H9 (cell line): ENCODE results near the gene DDX4. TPM values are rescaled to one million over a fixed set of nuclear protein-coding genes. Genes with fewer than 3 reads are reported as not detected.

Source experiments
- DNase-seq: peaks from one replicate; pipeline ENCODE4 v3.0.0-alpha.2; 2017
- H2AFZ ChIP-seq: one replicate; pipeline ENCODE4 v1.6.1; 2013; ENCODE audit warnings: mild to moderate bottlenecking, low read length, control low read depth, moderate library complexity
- H2AK5ac ChIP-seq: 2 replicates; pipeline ENCODE4 v1.6.1; 2013; ENCODE audit warnings: low read length, control low read depth, mixed read lengths; ENCODE audit not compliant: insufficient read length
- H2BK120ac ChIP-seq: one replicate; pipeline ENCODE4 v1.6.1; 2013; ENCODE audit warnings: low read depth, mild to moderate bottlenecking, low read length, control low read depth, inconsistent platforms; ENCODE audit not compliant: poor library complexity, severe bottlenecking
- H2BK12ac ChIP-seq: 2 replicates; pipeline ENCODE4 v1.6.1; 2013; ENCODE audit warnings: low read length, control low read depth, mixed read lengths, low read depth; ENCODE audit not compliant: insufficient read length
- H2BK15ac ChIP-seq: 2 replicates; pipeline ENCODE4 v1.6.1; 2013; ENCODE audit warnings: low read depth, low read length, control low read depth
- H2BK20ac ChIP-seq: one replicate; pipeline ENCODE4 v1.6.1; 2013; ENCODE audit warnings: low read depth, mild to moderate bottlenecking, low read length, control low read depth, inconsistent platforms; ENCODE audit not compliant: poor library complexity, severe bottlenecking
- H2BK5ac ChIP-seq: 2 replicates; pipeline ENCODE4 v1.6.1; 2013; ENCODE audit warnings: low read length, control low read depth, mixed read lengths; ENCODE audit not compliant: insufficient read length
- H3K14ac ChIP-seq: 2 replicates; pipeline ENCODE4 v1.6.1; 2013; ENCODE audit warnings: low read length, control low read depth; ENCODE audit not compliant: insufficient read depth
- H3K18ac ChIP-seq: 2 replicates; pipeline ENCODE4 v1.6.1; 2013; ENCODE audit warnings: low read depth, mild to moderate bottlenecking, mixed read lengths, low read length, control low read depth; ENCODE audit not compliant: insufficient read length
- H3K23ac ChIP-seq: 2 replicates; pipeline ENCODE4 v1.6.1; 2013; ENCODE audit warnings: low read length, control low read depth, mixed read lengths, low read depth; ENCODE audit not compliant: insufficient read length
- H3K23me2 ChIP-seq: 2 replicates; pipeline ENCODE4 v1.6.1; 2013; ENCODE audit warnings: low read depth, mild to moderate bottlenecking, mixed read lengths, low read length, control low read depth; ENCODE audit not compliant: insufficient read length, poor library complexity, severe bottlenecking
- H3K27ac ChIP-seq: 2 replicates; pipeline ENCODE4 v1.5.1; 2013; ENCODE audit warnings: low read length, control low read depth, mixed read lengths, low read depth; ENCODE audit not compliant: insufficient read length
- H3K27me3 ChIP-seq: 2 replicates; pipeline ENCODE4 v1.6.1; 2013; ENCODE audit warnings: low read length, control low read depth, inconsistent platforms; ENCODE audit not compliant: insufficient read depth
- H3K4ac ChIP-seq: 2 replicates; pipeline ENCODE4 v1.6.1; 2013; ENCODE audit warnings: low read depth, mild to moderate bottlenecking, control low read depth, inconsistent platforms, low read length, moderate library complexity
- H3K4me1 ChIP-seq: 2 replicates; pipeline ENCODE4 v1.6.1; 2013; ENCODE audit warnings: low read length, control low read depth, inconsistent platforms; ENCODE audit not compliant: insufficient read depth
- H3K4me2 ChIP-seq: 2 replicates; pipeline ENCODE4 v1.6.1; 2013; ENCODE audit warnings: low read length, control low read depth, mixed read lengths; ENCODE audit not compliant: insufficient read length, insufficient read depth
- H3K56ac ChIP-seq: 2 replicates; pipeline ENCODE4 v1.6.1; 2013; ENCODE audit warnings: low read depth, mild to moderate bottlenecking, mixed read lengths, low read length, control low read depth; ENCODE audit not compliant: insufficient read length
- H3K79me1 ChIP-seq: 2 replicates; pipeline ENCODE4 v1.6.1; 2013; ENCODE audit warnings: low read depth, mild to moderate bottlenecking, moderate library complexity, low read length, control low read depth, inconsistent platforms; ENCODE audit not compliant: insufficient read depth, poor library complexity, severe bottlenecking
- H3K79me2 ChIP-seq: 2 replicates; pipeline ENCODE4 v1.6.1; 2013; ENCODE audit warnings: low read length, control low read depth, inconsistent platforms; ENCODE audit not compliant: insufficient read depth
- H3K9ac ChIP-seq: 2 replicates; pipeline ENCODE4 v1.6.1; 2013; ENCODE audit warnings: low read length, control low read depth, mixed read lengths; ENCODE audit not compliant: insufficient read length; ENCODE audit errors: extremely low read depth
- H3K9me3 ChIP-seq: one replicate; pipeline ENCODE4 v1.6.1; 2013; ENCODE audit warnings: low read depth, low read length, inconsistent platforms; ENCODE audit not compliant: control insufficient read depth
- H3T11ph ChIP-seq: one replicate; pipeline ENCODE4 v1.6.1; 2013; ENCODE audit warnings: mild to moderate bottlenecking, low read length, control low read depth, inconsistent platforms
- H4K20me1 ChIP-seq: one replicate; pipeline ENCODE4 v1.6.1; 2013; ENCODE audit not compliant: control insufficient read depth, insufficient read length, insufficient read depth
- H4K5ac ChIP-seq: 2 replicates; pipeline ENCODE4 v1.6.1; 2013; ENCODE audit warnings: low read depth, mild to moderate bottlenecking, mixed read lengths, low read length, control low read depth; ENCODE audit not compliant: insufficient read length
- H4K8ac ChIP-seq: replicated peaks from 2 replicates; pipeline ENCODE4 v1.6.1; 2013; ENCODE audit warnings: low read length, control low read depth, mixed read lengths, low read depth; ENCODE audit not compliant: insufficient read length
- H4K91ac ChIP-seq: 2 replicates; pipeline ENCODE4 v1.6.1; 2013; ENCODE audit warnings: low read depth, mild to moderate bottlenecking, moderate library complexity, mixed read lengths, low read length, control low read depth; ENCODE audit not compliant: insufficient read length
- H3K27ac Mint-ChIP-seq, 3 experiments: 2 replicates in 2 of 3; 3 replicates in 1 of 3; pipeline ENCODE4 v1.8.0; 2020 to 2021; ENCODE audit warnings: mixed read lengths in 3 of 3, mild to moderate bottlenecking in 1 of 3, moderate library complexity in 1 of 3
- H3K27me3 Mint-ChIP-seq: 2 replicates; pipeline ENCODE4 v1.8.0; 2021; ENCODE audit warnings: low read depth, mild to moderate bottlenecking, moderate library complexity, mixed read lengths
- H3K36me3 Mint-ChIP-seq, 3 experiments: 2 replicates in 2 of 3; 3 replicates in 1 of 3; pipeline ENCODE4 v1.8.0; 2020 to 2021; ENCODE audit warnings: low read depth in 3 of 3, mixed read lengths in 3 of 3; ENCODE audit not compliant: insufficient read depth in 1 of 3
- H3K4me1 Mint-ChIP-seq, 2 experiments: 2 replicates each; pipeline ENCODE4 v1.8.0; 2020; ENCODE audit warnings: mixed read lengths in 2 of 2
- H3K4me3 Mint-ChIP-seq, 2 experiments: 2 replicates in 1 of 2; 3 replicates in 1 of 2; pipeline ENCODE4 v1.8.0; 2020 to 2021; ENCODE audit warnings: mild to moderate bottlenecking in 2 of 2, mixed read lengths in 2 of 2, moderate library complexity in 1 of 2
- H3K9me3 Mint-ChIP-seq, 2 experiments: 2 replicates in 1 of 2; 3 replicates in 1 of 2; pipeline ENCODE4 v1.8.0; 2020; ENCODE audit warnings: mild to moderate bottlenecking in 2 of 2, mixed read lengths in 2 of 2, moderate library complexity in 1 of 2
- CTCF ChIP-seq: fragments of 200-600 bp; sonication (generic); conservative IDR thresholded peaks from 3 replicates; pipeline ENCODE4 v1.8.0; 2021; ENCODE audit warnings: antibody characterized with exemption, mild to moderate bottlenecking
- WGBS: extraction: QIAGEN DNeasy Blood & Tissue Kit; methylation state at CpG from one replicate; pipeline ENCODE4 v1.1.7; 2013; ENCODE audit warnings: missing lambda C conversion rate, low lambda C conversion rate, mixed read lengths; ENCODE audit not compliant: insufficient read length; ENCODE audit errors: extremely low coverage; 5-methylcytosine and 5-hydroxymethylcytosine counted together
- total RNA-seq: library from RNA; stranded (reverse); gene quantifications from 2 replicates; pipeline ENCODE4 v1.2.1, GENCODE V29; 2021

The DDX4 gene
- total RNA-seq, 1 experiment from 2014 or later, result not detected

GRCh38 chr5:55860288-55860687 lies 122.4 kb downstream of the DDX4 start:
- no CpG with 5 or more reads among the region's 3 CpGs for WGBS
- Mint-ChIP-seq H3K27me3 (no peaks in the 10 kb centered on the region; the same call in 1 of the 2 replicates), H3K9me3 (peaks cover 6 to 8% of the 10 kb centered on the region in 2 experiments; a peak in 4 of 5 replicates), H3K36me3 (peaks cover 0 to 4% (median 0%) of the 10 kb centered on the region in 3 experiments; a peak in 2 of 7 replicates), H3K27ac (no peak overlapping the region), H3K4me3 (no peak overlapping the region), H3K4me1 (peaks cover 4 to 5% of the 10 kb centered on the region in 2 experiments; a peak in 1 of 4 replicates)
- no peaks in the 10 kb centered on the region for H3K4me1 ChIP-seq
- no peaks in the 10 kb centered on the region for H3K79me2 ChIP-seq
- H2BK12ac ChIP-seq, result no peak overlapping the region
- H3K9me3 ChIP-seq, result no peaks in the 10 kb centered on the region
- no peak overlapping the region for H2AFZ ChIP-seq
- no peaks in the 10 kb centered on the region for H3K79me1 ChIP-seq
- no peak for DNase-seq
- H3T11ph ChIP-seq, result no peak overlapping the region
- no peak overlapping the region for H4K8ac ChIP-seq
- no peak overlapping the region for H2BK15ac ChIP-seq
- H3K14ac ChIP-seq, result no peak overlapping the region
- no peak overlapping the region for H2BK120ac ChIP-seq
- H3K56ac ChIP-seq, result no peak overlapping the region
- H4K5ac ChIP-seq, result no peak overlapping the region
- no peak overlapping the region for H2BK20ac ChIP-seq
- no peak overlapping the region for H2AK5ac ChIP-seq
- no peak for TF ChIP-seq CTCF
- no peak overlapping the region for H3K23ac ChIP-seq
- H3K27ac ChIP-seq, result no peak overlapping the region
- H3K18ac ChIP-seq, result no peak overlapping the region
- no peak overlapping the region for H3K9ac ChIP-seq
- no peak overlapping the region for H2BK5ac ChIP-seq
- no peak overlapping the region for H3K4ac ChIP-seq
- H3K27me3 ChIP-seq, result no peaks in the 10 kb centered on the region
- H4K91ac ChIP-seq, result no peak overlapping the region
- no peaks in the 10 kb centered on the region for H4K20me1 ChIP-seq
- H3K4me2 ChIP-seq, result no peak overlapping the region
- H3K23me2 ChIP-seq, result no peaks in the 10 kb centered on the region
